GM12878 (cell line): ENCODE results near the gene PBLD.

Experiments used
- CTCF ChIP-seq, 3 experiments: IDR thresholded peaks in 2 of 3; conservative IDR thresholded peaks in 1 of 3; 2 replicates each; pipeline ENCODE4 v1.5.1; 2011; ENCODE audit warnings: low read depth in 3 of 3, low read length in 3 of 3, mild to moderate bottlenecking in 3 of 3, control low read depth in 2 of 3, moderate library complexity in 2 of 3, inconsistent platforms in 1 of 3, mixed read lengths in 1 of 3; ENCODE audit not compliant: control insufficient read depth in 2 of 3, insufficient read depth in 1 of 3; ENCODE audit errors: extremely low read depth in 1 of 3
- EGR1 ChIP-seq, 2 experiments: IDR thresholded peaks; 1 replicate in 1 of 2; 2 replicates in 1 of 2; pipeline ENCODE4 v1.6.1; 2011 to 2012; ENCODE audit warnings: low read depth in 2 of 2, low read length in 2 of 2, borderline replicate concordance in 1 of 2, mild to moderate bottlenecking in 1 of 2, moderate library complexity in 1 of 2
- EZH2 ChIP-seq: IDR thresholded peaks from 2 replicates; pipeline ENCODE4 v1.6.1; 2012; ENCODE audit warnings: low read depth, mild to moderate bottlenecking, control low read depth, inconsistent platforms, low read length, borderline replicate concordance; ENCODE audit not compliant: control insufficient read depth
- FOS ChIP-seq: IDR thresholded peaks from 3 replicates; pipeline ENCODE4 v1.6.1; 2011; ENCODE audit warnings: borderline replicate concordance; ENCODE audit not compliant: insufficient read length; ENCODE audit errors: extremely low read depth
- HCFC1 ChIP-seq: fragments of 150-350 bp; IDR thresholded peaks from 2 replicates; pipeline ENCODE4 v1.6.1; 2014; ENCODE audit warnings: low read length
- KDM1A ChIP-seq: fragments of 200-600 bp; sonication (generic); IDR thresholded peaks from 2 replicates; pipeline ENCODE4 v1.6.1; 2016; ENCODE audit warnings: borderline replicate concordance
- POLR2A ChIP-seq: IDR thresholded peaks from 2 replicates; pipeline ENCODE4 v1.6.1; 2011; ENCODE audit warnings: low read depth, mild to moderate bottlenecking, low read length
- SIN3A ChIP-seq: IDR thresholded peaks from 2 replicates; pipeline ENCODE4 v1.6.1; 2012; ENCODE audit warnings: low read depth, low read length, improper control_type of control experiment
- SMARCA5 ChIP-seq: fragments of 450-650 bp; IDR thresholded peaks from 2 replicates; pipeline ENCODE4 v1.6.1; 2017; ENCODE audit warnings: mild to moderate bottlenecking
- SUZ12 ChIP-seq: fragments of 200-600 bp; sonication (generic); IDR thresholded peaks from one replicate; pipeline ENCODE4 v1.6.1; 2018; ENCODE audit warnings: antibody characterized with exemption, mild to moderate bottlenecking; ENCODE audit not compliant: unreplicated experiment
- TARDBP ChIP-seq: IDR thresholded peaks from 2 replicates; pipeline ENCODE4 v1.6.1; 2016; ENCODE audit warnings: borderline replicate concordance
- TCF7 ChIP-seq: IDR thresholded peaks from 2 replicates; pipeline ENCODE4 v1.6.1; 2014; ENCODE audit warnings: antibody characterized with exemption, borderline replicate concordance
- YY1 ChIP-seq: IDR thresholded peaks from 2 replicates; pipeline ENCODE4 v1.6.1; 2011; ENCODE audit warnings: low read depth, mild to moderate bottlenecking, low read length
- ZNF687 ChIP-seq: fragments of 450-650 bp; IDR thresholded peaks from 2 replicates; pipeline ENCODE4 v1.6.1; 2017; ENCODE audit warnings: mild to moderate bottlenecking, moderate library complexity

- TF ChIP-seq HCFC1: no peak
- TF ChIP-seq CTCF (IDR thresholded peaks at IDR 0.05 in 2 of 3, conservative IDR thresholded peaks at IDR 0.05 in 1 of 3; ENCODE audit: control insufficient read depth in 2 of 3, extremely low read depth in 1 of 3, insufficient read depth in 1 of 3, low read depth in 3 of 3, low read length in 3 of 3): peak; percentile 63 to 83 (median 81)
- no peak for TF ChIP-seq EZH2
- TF ChIP-seq SMARCA5: no peak
- TF ChIP-seq POLR2A: no peak
- TF ChIP-seq SIN3A: no peak
- no peak for TF ChIP-seq KDM1A
- no peak for TF ChIP-seq TCF7
- no peak for TF ChIP-seq ZNF687
- TF ChIP-seq TARDBP: no peak
- TF ChIP-seq FOS: no peak
- no peak for TF ChIP-seq EGR1 (IDR thresholded peaks at IDR 0.05; ENCODE audit: borderline replicate concordance in 1 of 2, low read depth in 2 of 2, low read length in 2 of 2)
- 0 out of 2 replicates have a peak, but pooled peaks have one; percentile 12 for TF ChIP-seq YY1
- no peak for TF ChIP-seq SUZ12
These were observed 15.6 kb upstream of the PBLD start for GRCh38 chr10:68348265-68348741.
